HG02642 (cell line): ENCODE data around the gene NTS.

ENCODE experiments used
- ATAC-seq: cut with Tn5 transposase; IDR thresholded peaks from one replicate; pipeline ENCODE4 v1.9.1; 2021; ENCODE audit warnings: mild to moderate bottlenecking; ENCODE audit not compliant: unreplicated experiment, poor library complexity

The NTS gene

DNA sequence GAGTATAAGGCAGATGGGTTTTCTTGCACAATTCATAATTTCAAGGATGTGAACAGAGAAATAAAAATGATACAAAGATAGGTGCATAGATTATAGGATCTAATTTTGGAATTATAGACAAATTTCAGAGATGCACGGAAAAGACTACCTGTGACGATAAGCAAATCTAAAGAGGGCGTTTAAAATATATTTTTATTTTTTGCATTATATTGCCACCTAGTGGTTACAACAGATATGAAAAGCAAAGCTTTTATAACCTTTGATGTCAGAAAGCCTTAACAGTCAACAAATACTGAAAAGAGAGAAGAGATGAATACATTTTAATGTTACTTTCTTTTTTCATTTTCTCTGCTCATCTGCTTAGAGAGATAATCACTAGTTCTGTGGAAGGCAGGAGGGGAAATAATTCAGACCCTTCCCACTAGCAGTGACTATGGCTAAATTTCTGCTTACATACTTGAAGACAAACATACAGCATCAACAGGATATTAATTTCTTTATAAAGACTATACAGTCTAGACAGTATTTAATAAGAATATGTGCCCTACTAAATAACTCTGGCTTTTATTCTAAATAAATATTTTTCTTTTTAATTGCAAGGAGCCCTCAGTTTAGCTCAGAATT, 46.3 kb downstream of the NTS start:
- ATAC-seq = no peak

DNA sequence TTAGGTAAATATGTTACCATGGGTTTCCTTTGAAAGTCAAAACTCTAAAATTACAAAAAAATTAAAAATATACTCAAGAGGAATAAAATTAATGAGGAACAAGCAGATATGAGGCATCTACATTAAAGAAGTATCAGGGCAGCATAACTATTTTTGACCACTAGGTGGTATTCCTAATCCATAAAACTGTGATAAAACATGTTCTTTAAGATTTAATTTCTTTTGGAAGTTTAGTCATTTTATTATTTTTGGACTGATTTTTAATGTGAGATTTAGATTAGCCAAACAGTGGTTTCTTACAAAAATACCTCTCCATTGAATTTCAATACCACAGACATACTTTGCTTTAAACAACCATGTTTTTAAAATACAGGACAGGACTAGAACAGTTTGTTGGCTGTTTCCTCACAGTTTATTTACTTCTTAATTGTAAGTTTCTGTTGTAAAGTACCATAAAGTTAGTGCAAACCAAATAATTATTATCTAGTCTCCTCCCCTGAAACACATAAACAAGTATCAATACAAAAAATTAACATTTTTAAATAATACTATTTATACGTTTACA, 49.8 kb downstream of the NTS start:
- no peak for ATAC-seq

DNA sequence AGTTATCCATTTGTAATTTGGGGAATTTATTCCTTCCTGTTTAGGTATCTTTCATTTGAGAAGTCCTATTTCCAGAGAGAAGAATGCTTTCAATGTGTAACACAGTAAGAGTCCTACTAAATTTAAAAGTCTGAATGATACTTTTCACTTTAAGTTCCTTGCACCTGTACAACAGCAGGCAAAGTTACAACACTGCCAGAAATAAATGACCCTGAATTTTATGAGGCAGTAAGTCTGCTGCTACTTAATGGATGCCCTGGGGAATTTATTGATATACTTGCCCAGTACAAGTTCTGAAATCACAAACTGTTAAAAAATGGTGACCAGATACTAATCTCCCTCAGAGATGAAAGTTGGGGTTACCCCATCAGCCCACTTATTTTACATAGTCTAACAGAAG, 53.1 kb downstream of the NTS start:
- no peak for ATAC-seq
